Measurements from ENCODE around the gene NAA15. TPM values are rescaled to one million over a fixed set of nuclear protein-coding genes. Genes with fewer than 3 reads are reported as not detected.

NAA15 gene
- total and polyA plus RNA-seq, 2 donors (not counting 3 experiments of a cell fraction or from before 2014, with no cell fraction given), result 4.5 to 67.9 TPM

- DNase-seq (ENCODE audit: low read depth, low spot score) (no peak), FAIRE-seq (no peak)
- no peaks in the 10 kb centered on the region for H3K9me3 ChIP-seq (replicated peaks; ENCODE audit: control insufficient read depth, insufficient read depth, low read length)
- dilution Hi-C loops (cut with MboI; ENCODE audit: extremely low pct_ligation_motif_present, low sequenced_read_pairs) (no loop called here), intact Hi-C loops (cut with micrococcal nuclease) (no loop called here)
- no peak overlapping the region for H3K4me3 ChIP-seq (replicated peaks in 1 of 3; ENCODE audit: insufficient read depth in 1 of 3, low read depth in 1 of 3, low read length in 3 of 3)
- H3K4me2 ChIP-seq (ENCODE audit: insufficient read depth, low read length), result no peak overlapping the region
- H3K79me2 ChIP-seq (ENCODE audit: control insufficient read depth, insufficient read depth, low read length), result peaks cover 57% of the 10 kb centered on the region
- H3K27me3 ChIP-seq (ENCODE audit: control insufficient read depth in 2 of 2, insufficient read depth in 2 of 2, low read length in 2 of 2), result no peaks in the 10 kb centered on the region
- H3K4me1 ChIP-seq (ENCODE audit: control insufficient read depth, extremely low read depth, insufficient read depth, low read length), result no peaks in the 10 kb centered on the region
- BruUV-seq (replicated peaks), result no TSS peak
- H4K20me1 ChIP-seq (replicated peaks; ENCODE audit: control insufficient read depth, extremely low read depth, insufficient read depth, low read length), result peaks cover 9% of the 10 kb centered on the region
- no peak overlapping the region for H3K9ac ChIP-seq (replicated peaks; ENCODE audit: extremely low read depth, insufficient read depth, low read length)
- CTCF ChIA-PET, result interaction anchor here (0.9 kb wide), 1 partner anchor 28 kb away, joined by 3 read pairs; no protein-coding TSS in a partner anchor
- peaks cover 5 to 11% of the 10 kb centered on the region in 2 experiments for H3K36me3 ChIP-seq (ENCODE audit: control insufficient read depth in 2 of 2, extremely low read depth in 1 of 2, insufficient read depth in 2 of 2, low read length in 2 of 2)
- H3K9me1 ChIP-seq (replicated peaks; ENCODE audit: control insufficient read depth, extremely low read depth, insufficient read depth, low read length), result no peaks in the 10 kb centered on the region
- POLR2A ChIA-PET, result no interaction called here
- no peak overlapping the region for H3K27ac ChIP-seq (ENCODE audit: insufficient read depth, low read depth, low read length)
- TF ChIP-seq GATA2 (IDR thresholded peaks at IDR 0.05; ENCODE audit: insufficient read depth, insufficient read length, low read depth, low read length) (no peak), EZH2 (IDR thresholded peaks at IDR 0.05; ENCODE audit: borderline replicate concordance, low read depth, low read length, severe bottlenecking) (no peak), JUN (IDR thresholded peaks at IDR 0.05; ENCODE audit: borderline replicate concordance, insufficient read depth, insufficient read length, low read depth) (no peak), POLR2A (IDR thresholded peaks at IDR 0.05; ENCODE audit: low read depth, low read length) (no peak)
- TF ChIP-seq, protein P1, sequence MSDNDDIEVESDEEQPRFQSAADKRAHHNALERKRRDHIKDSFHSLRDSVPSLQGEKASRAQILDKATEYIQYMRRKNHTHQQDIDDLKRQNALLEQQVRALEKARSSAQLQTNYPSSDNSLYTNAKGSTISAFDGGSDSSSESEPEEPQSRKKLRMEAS (IDR thresholded peaks at IDR 0.05; ENCODE audit: insufficient read depth, insufficient read length), result no peak
- no peak overlapping the region for H2AFZ ChIP-seq (ENCODE audit: low read depth, low read length)
These were observed 167.9 kb downstream of the NAA15 start for GRCh38 chr4:139469216-139469615.

Small RNA genes lying within 50 kb of the gene (small RNA-seq; reads per million reads assigned to genes)
- gene RF01225 (ENCODE audit: insufficient read depth, insufficient read length, low read depth, low replicate concordance), result not detected
- not detected for gene RNU6-1074P (ENCODE audit: insufficient read depth, insufficient read length, low read depth, low replicate concordance)
- not detected for gene RNU6-1214P (ENCODE audit: insufficient read depth, insufficient read length, low read depth, low replicate concordance)

Other genes with a start within 250 kb of the NAA15 start
- gene ELF2, start 124.3 kb upstream of the NAA15 start, total RNA-seq, result 35.1 and 36.1 TPM in 2 replicates
- gene ELF2, start 124.3 kb upstream of the NAA15 start, polyA plus RNA-seq, result 15.1 and 16.4 TPM in 2 replicates
- gene MGARP, start 21.3 kb upstream of the NAA15 start, total RNA-seq, result 16.2 and 25.9 TPM in 2 replicates
- gene MGARP, start 21.3 kb upstream of the NAA15 start, polyA plus RNA-seq, result 22.6 and 26.6 TPM in 2 replicates
- 73.9 and 78.1 TPM in 2 replicates for gene NDUFC1, start 972 bp downstream of the NAA15 start, total RNA-seq
- 65.2 and 65.7 TPM in 2 replicates for gene NDUFC1, start 972 bp downstream of the NAA15 start, polyA plus RNA-seq
- gene RAB33B, start 152.6 kb downstream of the NAA15 start, total RNA-seq, result 12.3 and 14.7 TPM in 2 replicates
- gene RAB33B, start 152.6 kb downstream of the NAA15 start, polyA plus RNA-seq, result 6.7 and 7.8 TPM in 2 replicates

Data from endothelial cell of umbilical vein (primary cell).